Measurements from ENCODE around the gene ZNF649. TPM values are rescaled to one million over a fixed set of nuclear protein-coding genes. Genes with fewer than 3 reads are reported as not detected.

ZNF649 gene
- total and polyA plus RNA-seq, 10 donors: 3.4 to 19.7 (median 14.0) TPM

GRCh38 chr19:51901860-51902259 is 3.0 kb downstream of the ZNF649 start:
- whole genome bisulfite sequencing, 5 donors: 94 to 96% (median 95%) methylated on average over 4 of the region's 4 CpGs
- H3K9me3 ChIP-seq: peaks cover 0 to 88% (median 83%) of the 10 kb centered on the region in 8 donors
- peaks cover 0 to 8% (median 0%) of the 10 kb centered on the region in 7 donors for H3K27me3 ChIP-seq (replicated peaks in 1 of 7)
- H3K36me3 ChIP-seq: peaks cover 11 to 63% (median 48%) of the 10 kb centered on the region in 6 donors
- H3K27ac ChIP-seq: no peak overlapping the region
- no peak for TF ChIP-seq POLR2AphosphoS5 (IDR thresholded peaks at IDR 0.05)
- no peak for TF ChIP-seq POLR2A (IDR thresholded peaks at IDR 0.05)
- no peak for TF ChIP-seq CTCF (IDR thresholded peaks at IDR 0.05 in 8 of 11, conservative IDR thresholded peaks at IDR 0.05 in 3 of 11)
- intact Hi-C loops (cut with DNase I; ENCODE audit: low total_unique reads): no loop called here
- peaks cover 9 to 19% (median 13%) of the 10 kb centered on the region in 6 donors for H3K4me1 ChIP-seq
- H3K4me3 ChIP-seq: no peak overlapping the region
- no peak for DNase-seq

GRCh38 chr19:51891193-51891747 is 13.5 kb downstream of the ZNF649 start:
- H3K9me3 ChIP-seq: peaks cover 43 to 100% (median 100%) of the 10 kb centered on the region in 8 donors
- peaks cover 0 to 12% (median 3%) of the 10 kb centered on the region in 6 donors for H3K4me1 ChIP-seq
- H3K36me3 ChIP-seq: peaks cover 49 to 96% (median 68%) of the 10 kb centered on the region in 6 donors
- intact Hi-C loops (cut with DNase I; ENCODE audit: low total_unique reads): no loop called here
- no peak for DNase-seq
- no peak overlapping the region for H3K27ac ChIP-seq
- H3K4me3 ChIP-seq: peak overlapping the region in 1 of 8 donors; percentile 33
- WGBS, 5 donors: 97 to 98% (median 98%) methylated on average over 10 of the region's 10 CpGs
- no peaks in the 10 kb centered on the region for H3K27me3 ChIP-seq (replicated peaks in 1 of 7)
- TF ChIP-seq CTCF (IDR thresholded peaks at IDR 0.05 in 8 of 11, conservative IDR thresholded peaks at IDR 0.05 in 3 of 11): no peak
- no peak for TF ChIP-seq POLR2A (IDR thresholded peaks at IDR 0.05)
- no peak for TF ChIP-seq POLR2AphosphoS5 (IDR thresholded peaks at IDR 0.05)

GRCh38 chr19:51889934-51890333 is 14.9 kb downstream of the ZNF649 start:
- intact Hi-C loops (cut with DNase I; ENCODE audit: low total_unique reads): no loop called here
- Histone ChIP-seq H3K4me1 (peaks cover 0 to 12% (median 3%) of the 10 kb centered on the region in 6 donors), H3K4me3 (no peak overlapping the region), H3K27me3 (replicated peaks in 1 of 7) (no peaks in the 10 kb centered on the region), H3K27ac (no peak overlapping the region), H3K36me3 (peaks cover 36 to 96% (median 55%) of the 10 kb centered on the region in 6 donors), H3K9me3 (peaks cover 46 to 100% (median 100%) of the 10 kb centered on the region in 8 donors)
- TF ChIP-seq CTCF (IDR thresholded peaks at IDR 0.05 in 8 of 11, conservative IDR thresholded peaks at IDR 0.05 in 3 of 11): no peak
- TF ChIP-seq POLR2A (IDR thresholded peaks at IDR 0.05): no peak
- no peak for TF ChIP-seq POLR2AphosphoS5 (IDR thresholded peaks at IDR 0.05)
- DNase-seq: no peak
